ENCODE measurements around the gene MAN1B1. TPM values are rescaled to one million over a fixed set of nuclear protein-coding genes. Genes with fewer than 3 reads are reported as not detected.

Gene MAN1B1
- polyA plus RNA-seq, 3 donors from 2014 or later = 59.7 to 71.8 (median 66.1) TPM

GRCh38 chr9:137152844-137153405, 66.1 kb downstream of the MAN1B1 start:
- Mint-ChIP-seq H3K27ac (no peak overlapping the region), H3K4me1 (peaks cover 0 to 9% of the 10 kb centered on the region in 2 donors), H3K9me3 (no peaks in the 10 kb centered on the region), H3K36me3 (no peaks in the 10 kb centered on the region), H3K27me3 (ENCODE audit: low read depth in 3 of 3) (peaks cover 2 to 6% (median 4%) of the 10 kb centered on the region in 3 donors), H3K4me3 (no peak overlapping the region)
- DNase-seq = no peak

- H3K27me3 Mint-ChIP-seq (ENCODE audit: low read depth in 3 of 3) = peaks cover 7 to 24% (median 11%) of the 10 kb centered on the region in 3 donors
- H3K4me3 Mint-ChIP-seq = peak overlapping the region; percentile 18 to 66 (median 50)
- H3K4me1 Mint-ChIP-seq = peaks cover 5 to 12% of the 10 kb centered on the region in 2 donors
- DNase-seq = peak; percentile 32 to 40 (median 37)
- no peaks in the 10 kb centered on the region for H3K36me3 Mint-ChIP-seq
- H3K9me3 Mint-ChIP-seq = no peaks in the 10 kb centered on the region
- no peak overlapping the region for H3K27ac Mint-ChIP-seq
These were observed 70.0 kb downstream of the MAN1B1 start for GRCh38 chr9:137156567-137157375.

GRCh38 chr9:137157618-137158415, 71.0 kb downstream of the MAN1B1 start:
- DNase-seq = no peak
- H3K36me3 Mint-ChIP-seq = no peaks in the 10 kb centered on the region

GRCh38 chr9:137158625-137159024, 71.8 kb downstream of the MAN1B1 start:
- DNase-seq = no peak
- H3K27me3 Mint-ChIP-seq (ENCODE audit: low read depth in 3 of 3) = peaks cover 10 to 29% (median 13%) of the 10 kb centered on the region in 3 donors
- no peaks in the 10 kb centered on the region for H3K9me3 Mint-ChIP-seq
- H3K4me3 Mint-ChIP-seq = no peak overlapping the region
- no peaks in the 10 kb centered on the region for H3K36me3 Mint-ChIP-seq
- peaks cover 5 to 12% of the 10 kb centered on the region in 2 donors for H3K4me1 Mint-ChIP-seq
- no peak overlapping the region for H3K27ac Mint-ChIP-seq

More at GRCh38 chr9:137157618-137158415, 71.0 kb downstream of the MAN1B1 start:
- Mint-ChIP-seq H3K4me1 (peaks cover 5 to 12% of the 10 kb centered on the region in 2 donors), H3K4me3 (peak overlapping the region in 3 of 5 donors; percentile 24 to 46 (median 39)), H3K27ac (peak overlapping the region in 1 of 6 donors; percentile 40), H3K27me3 (ENCODE audit: low read depth in 3 of 3) (peaks cover 10 to 24% (median 13%) of the 10 kb centered on the region in 3 donors), H3K9me3 (no peaks in the 10 kb centered on the region)

Other genes starting within 250 kb of the MAN1B1 start
- under 1 TPM; 0.09 to 1.00 (median 0.82) TPM for gene AJM1, start 244.5 kb upstream of the MAN1B1 start, polyA plus RNA-seq
- 100 to 1,000 TPM; 127 to 212 (median 166) TPM for gene PHPT1, start 237.6 kb upstream of the MAN1B1 start, polyA plus RNA-seq
- gene MAMDC4, start 234.6 kb upstream of the MAN1B1 start, polyA plus RNA-seq = under 1 TPM in 1 of 3 donors, not detected in 2; 0.19 TPM
- 100 to 1,000 TPM; 309 to 463 (median 411) TPM for gene EDF1, start 220.7 kb upstream of the MAN1B1 start, polyA plus RNA-seq
- 10 to 100 TPM in 2 of 3 donors, 1 to 10 TPM in 1; 7.6 to 32.7 (median 11.0) TPM for gene TRAF2, start 200.5 kb upstream of the MAN1B1 start, polyA plus RNA-seq
- gene FBXW5, start 142.2 kb upstream of the MAN1B1 start, polyA plus RNA-seq = 100 to 1,000 TPM; 120 to 211 (median 120) TPM
- gene C8G, start 141.7 kb upstream of the MAN1B1 start, polyA plus RNA-seq = 1 to 10 TPM; 1.7 to 5.1 (median 2.1) TPM
- gene LCN12, start 134.7 kb upstream of the MAN1B1 start, polyA plus RNA-seq = not detected
- 100 to 1,000 TPM in 2 of 3 donors, 10 to 100 TPM in 1; 93.2 to 201 (median 164) TPM for gene PTGDS, start 109.5 kb upstream of the MAN1B1 start, polyA plus RNA-seq
- not detected for gene LCNL1, start 104.0 kb upstream of the MAN1B1 start, polyA plus RNA-seq
- gene PAXX, start 94.6 kb upstream of the MAN1B1 start, polyA plus RNA-seq = 100 to 1,000 TPM; 135 to 207 (median 182) TPM
- 100 to 1,000 TPM; 673 to 911 (median 762) TPM for gene CLIC3, start 90.4 kb upstream of the MAN1B1 start, polyA plus RNA-seq
- gene ABCA2, start 58.7 kb upstream of the MAN1B1 start, polyA plus RNA-seq = 10 to 100 TPM in 1 of 3 donors, 1 to 10 TPM in 2; 2.2 to 34.5 (median 6.3) TPM
- 10 to 100 TPM; 20.6 to 33.0 (median 25.6) TPM for gene FUT7, start 54.9 kb upstream of the MAN1B1 start, polyA plus RNA-seq
- gene NPDC1, start 40.8 kb upstream of the MAN1B1 start, polyA plus RNA-seq = 1 to 10 TPM in 2 of 3 donors, under 1 TPM in 1; 0.36 to 1.4 (median 1.1) TPM
- not detected for gene ENTPD2, start 32.9 kb upstream of the MAN1B1 start, polyA plus RNA-seq
- gene SAPCD2, start 16.4 kb upstream of the MAN1B1 start, polyA plus RNA-seq = under 1 TPM; 0.06 to 0.95 (median 0.39) TPM
- gene UAP1L1, start 9.5 kb upstream of the MAN1B1 start, polyA plus RNA-seq = 1 to 10 TPM; 1.3 to 1.4 (median 1.4) TPM
- 100 to 1,000 TPM; 136 to 176 (median 168) TPM for gene DPP7, start 27.7 kb downstream of the MAN1B1 start, polyA plus RNA-seq
- gene GRIN1, start 52.2 kb downstream of the MAN1B1 start, polyA plus RNA-seq = not detected
- gene LRRC26, start 83.1 kb downstream of the MAN1B1 start, polyA plus RNA-seq = 1 to 10 TPM in 1 of 3 donors, under 1 TPM in 1, not detected in 1; 0.22 to 2.1 TPM
- not detected for gene TMEM210, start 85.1 kb downstream of the MAN1B1 start, polyA plus RNA-seq
- gene ANAPC2, start 101.6 kb downstream of the MAN1B1 start, polyA plus RNA-seq = 1 to 10 TPM; 4.2 to 7.0 (median 5.3) TPM
- 100 to 1,000 TPM; 164 to 191 (median 181) TPM for gene SSNA1, start 101.7 kb downstream of the MAN1B1 start, polyA plus RNA-seq
- 1 to 10 TPM in 1 of 3 donors, under 1 TPM in 2; 0.11 to 1.1 (median 0.60) TPM for gene TPRN, start 113.8 kb downstream of the MAN1B1 start, polyA plus RNA-seq
- gene TMEM203, start 118.7 kb downstream of the MAN1B1 start, polyA plus RNA-seq = 100 to 1,000 TPM; 131 to 169 (median 142) TPM
- 10 to 100 TPM in 1 of 3 donors, 1 to 10 TPM in 2; 1.7 to 10.3 (median 4.2) TPM for gene NDOR1, start 118.7 kb downstream of the MAN1B1 start, polyA plus RNA-seq
- not detected for gene RNF208, start 135.3 kb downstream of the MAN1B1 start, polyA plus RNA-seq
- under 1 TPM in 1 of 3 donors, not detected in 2; 0.19 TPM for gene CYSRT1, start 138.2 kb downstream of the MAN1B1 start, polyA plus RNA-seq
- not detected for gene RNF224, start 140.5 kb downstream of the MAN1B1 start, polyA plus RNA-seq
- not detected for gene SLC34A3, start 143.9 kb downstream of the MAN1B1 start, polyA plus RNA-seq
- 10 to 100 TPM; 60.8 to 98.2 (median 71.9) TPM for gene TUBB4B, start 154.3 kb downstream of the MAN1B1 start, polyA plus RNA-seq
- gene STPG3, start 164.3 kb downstream of the MAN1B1 start, polyA plus RNA-seq = not detected
- 10 to 100 TPM; 25.0 to 36.8 (median 34.6) TPM for gene NELFB, start 168.3 kb downstream of the MAN1B1 start, polyA plus RNA-seq
- gene TOR4A, start 190.7 kb downstream of the MAN1B1 start, polyA plus RNA-seq = 10 to 100 TPM in 1 of 3 donors, 1 to 10 TPM in 2; 4.9 to 13.9 (median 7.2) TPM
- under 1 TPM in 1 of 3 donors, not detected in 2; 0.14 TPM for gene NRARP, start 215.3 kb downstream of the MAN1B1 start, polyA plus RNA-seq

All from immature natural killer cell (primary cell).